Hepatocyte (in vitro differentiated cells): Measurements from ENCODE around the gene TIAL1.

Experiments
- CTCF ChIP-seq: fragments of 200-600 bp; sonication (generic); IDR thresholded peaks from 2 replicates; pipeline ENCODE4 v1.5.1; 2016; ENCODE audit warnings: antibody characterized with exemption, mild to moderate bottlenecking; ENCODE audit not compliant: poor library complexity
- EZH2 ChIP-seq: fragments of 200-600 bp; sonication (generic); IDR thresholded peaks from 2 replicates; pipeline ENCODE4 v1.6.1; 2016; ENCODE audit warnings: antibody characterized with exemption, mild to moderate bottlenecking, borderline replicate concordance
- EZH2phosphoT487 ChIP-seq: fragments of 200-600 bp; sonication (generic); IDR thresholded peaks from one replicate; pipeline ENCODE4 v1.6.1; 2018; ENCODE audit warnings: antibody characterized with exemption, mild to moderate bottlenecking, low read depth, moderate library complexity; ENCODE audit not compliant: unreplicated experiment, severe bottlenecking

- no peak for TF ChIP-seq CTCF
- no peak for TF ChIP-seq EZH2
- TF ChIP-seq EZH2phosphoT487 = no peak
Observed at GRCh38 chr10:119621078-119621384, 24.3 kb upstream of the TIAL1 start.
